ENCODE measurements around the gene NTRK2. TPM values are rescaled to one million over a fixed set of nuclear protein-coding genes. Genes with fewer than 3 reads are reported as not detected.

Gene NTRK2
- total RNA-seq, result under 0.01 and 0.26 TPM in 2 replicates

DNA sequence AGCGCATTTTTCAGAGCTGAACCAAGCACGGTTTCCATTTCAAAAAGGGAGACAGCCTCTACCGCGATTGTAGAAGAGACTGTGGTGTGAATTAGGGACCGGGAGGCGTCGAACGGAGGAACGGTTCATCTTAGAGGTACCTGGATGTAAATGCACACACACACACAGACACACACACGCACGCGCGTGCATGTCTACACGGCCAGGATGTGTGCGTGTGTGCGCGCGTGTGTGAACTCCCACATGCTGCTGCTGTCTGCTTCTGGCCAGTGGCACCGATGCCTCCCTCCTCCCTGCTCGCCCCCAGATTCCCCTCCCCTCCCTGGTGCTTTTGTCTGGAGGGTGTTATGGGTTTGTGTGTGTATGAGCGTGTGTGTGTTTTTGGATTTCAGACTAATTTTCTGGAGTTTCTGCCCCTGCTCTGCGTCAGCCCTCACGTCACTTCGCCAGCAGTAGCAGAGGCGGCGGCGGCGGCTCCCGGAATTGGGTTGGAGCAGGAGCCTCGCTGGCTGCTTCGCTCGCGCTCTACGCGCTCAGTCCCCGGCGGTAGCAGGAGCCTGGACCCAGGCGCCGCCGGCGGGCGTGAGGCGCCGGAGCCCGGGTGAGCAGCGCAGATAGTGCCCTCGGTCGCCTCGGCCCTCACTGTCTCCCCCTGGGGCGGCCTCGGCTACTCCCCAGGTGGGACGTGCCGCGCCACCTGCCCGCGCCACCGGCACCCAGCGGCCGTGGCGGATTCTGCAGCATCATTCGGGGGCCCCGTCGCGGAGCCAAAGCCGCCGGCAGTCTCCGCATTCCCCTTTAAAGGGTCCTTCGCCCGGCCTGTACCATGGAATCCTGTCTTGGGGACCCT, at the start of gene NTRK2:
Gene NTRK2, plus strand, starts transcription at position 442 of the 850 bp plus-strand sequence. CDS start 1,020 bp downstream, outside the sequence.

Measured in bronchial smooth muscle cell (primary cell).